ENCODE measurements around the gene SDK1. TPM values are rescaled to one million over a fixed set of nuclear protein-coding genes. Genes with fewer than 3 reads are reported as not detected.
"Not testable (repeated sequence)": the region's sequence is repeated elsewhere in the genome, so short reads cannot be mapped to it uniquely, and the experiment has no call there.

SDK1 gene
- total RNA-seq, 2 donors from 2014 or later = 19.8 to 32.4 TPM

DNA sequence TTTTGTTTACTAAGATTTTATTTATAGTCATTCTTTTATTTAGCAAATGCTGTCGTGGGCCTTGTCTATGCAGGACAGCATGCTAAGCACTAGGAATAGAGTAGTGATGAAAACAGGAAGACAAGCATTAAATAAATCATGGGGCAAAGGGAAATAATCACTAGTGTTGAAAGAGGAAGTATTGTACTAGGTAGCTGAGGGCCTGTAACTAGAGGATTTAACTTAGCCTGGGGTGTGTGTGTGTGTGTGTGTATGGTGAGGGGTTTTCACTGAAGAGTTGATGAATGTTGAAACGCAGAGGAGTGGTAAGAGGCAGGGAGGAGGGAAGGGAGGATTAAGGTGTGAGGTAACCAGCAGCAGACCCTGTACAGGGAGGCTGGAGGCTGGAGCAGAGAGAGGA lies 446.4 kb downstream of the SDK1 start:
- TF ChIP-seq POLR2A (IDR thresholded peaks at IDR 0.05) = no peak
- TF ChIP-seq, protein P1, sequence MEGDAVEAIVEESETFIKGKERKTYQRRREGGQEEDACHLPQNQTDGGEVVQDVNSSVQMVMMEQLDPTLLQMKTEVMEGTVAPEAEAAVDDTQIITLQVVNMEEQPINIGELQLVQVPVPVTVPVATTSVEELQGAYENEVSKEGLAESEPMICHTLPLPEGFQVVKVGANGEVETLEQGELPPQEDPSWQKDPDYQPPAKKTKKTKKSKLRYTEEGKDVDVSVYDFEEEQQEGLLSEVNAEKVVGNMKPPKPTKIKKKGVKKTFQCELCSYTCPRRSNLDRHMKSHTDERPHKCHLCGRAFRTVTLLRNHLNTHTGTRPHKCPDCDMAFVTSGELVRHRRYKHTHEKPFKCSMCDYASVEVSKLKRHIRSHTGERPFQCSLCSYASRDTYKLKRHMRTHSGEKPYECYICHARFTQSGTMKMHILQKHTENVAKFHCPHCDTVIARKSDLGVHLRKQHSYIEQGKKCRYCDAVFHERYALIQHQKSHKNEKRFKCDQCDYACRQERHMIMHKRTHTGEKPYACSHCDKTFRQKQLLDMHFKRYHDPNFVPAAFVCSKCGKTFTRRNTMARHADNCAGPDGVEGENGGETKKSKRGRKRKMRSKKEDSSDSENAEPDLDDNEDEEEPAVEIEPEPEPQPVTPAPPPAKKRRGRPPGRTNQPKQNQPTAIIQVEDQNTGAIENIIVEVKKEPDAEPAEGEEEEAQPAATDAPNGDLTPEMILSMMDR (IDR thresholded peaks at IDR 0.05) = no peak
- Histone ChIP-seq H3K4me3 (no peak overlapping the region), H3K36me3 (replicated peaks in 1 of 2; ENCODE audit: insufficient read depth in 1 of 2, low read depth in 2 of 2) (no peaks in the 10 kb centered on the region), H3K4me1 (peaks cover 2% of the 10 kb centered on the region), H3K9me3 (no peaks in the 10 kb centered on the region), H3K27ac (no peak overlapping the region), H3K27me3 (no peaks in the 10 kb centered on the region)
- no peak for DNase-seq
- ATAC-seq = no peak
- intact Hi-C loops (cut with DNase I) = no loop called here
- WGBS, 2 donors = 50 to 84% methylated on average over 2 of the region's 2 CpGs

DNA sequence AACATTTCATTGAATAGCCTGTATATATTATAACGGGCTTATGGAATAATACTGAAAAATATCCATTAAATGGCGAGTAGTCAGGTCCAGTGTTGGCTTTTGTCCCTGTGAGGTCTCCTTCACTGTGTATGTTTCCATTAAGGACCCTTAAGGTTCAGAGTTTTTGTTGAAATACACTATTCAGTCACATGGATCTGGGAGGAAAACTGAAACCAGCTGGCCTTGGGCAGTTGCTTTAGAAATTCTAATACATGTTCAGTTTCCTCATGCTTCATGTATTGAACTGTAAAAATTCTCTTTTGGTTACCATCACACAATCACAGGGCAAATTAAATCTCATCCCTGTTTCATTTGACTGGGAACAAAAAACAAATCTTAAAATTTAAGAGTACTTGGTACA lies 447.3 kb downstream of the SDK1 start:
- no peak overlapping the region for H3K4me3 ChIP-seq
- intact Hi-C loops (cut with DNase I) = no loop called here
- TF ChIP-seq, protein P1 (IDR thresholded peaks at IDR 0.05) = no peak
- no peak for TF ChIP-seq POLR2A (IDR thresholded peaks at IDR 0.05)
- no peaks in the 10 kb centered on the region for H3K36me3 ChIP-seq (replicated peaks in 1 of 2; ENCODE audit: insufficient read depth in 1 of 2, low read depth in 2 of 2)
- H3K27me3 ChIP-seq = no peaks in the 10 kb centered on the region
- WGBS, 2 donors = 87 to 89% methylated on average over 2 of the region's 2 CpGs
- H3K4me1 ChIP-seq = no peaks in the 10 kb centered on the region
- no peak overlapping the region for H3K27ac ChIP-seq
- ATAC-seq (no peak), DNase-seq (no peak)
- H3K9me3 ChIP-seq = no peaks in the 10 kb centered on the region

DNA sequence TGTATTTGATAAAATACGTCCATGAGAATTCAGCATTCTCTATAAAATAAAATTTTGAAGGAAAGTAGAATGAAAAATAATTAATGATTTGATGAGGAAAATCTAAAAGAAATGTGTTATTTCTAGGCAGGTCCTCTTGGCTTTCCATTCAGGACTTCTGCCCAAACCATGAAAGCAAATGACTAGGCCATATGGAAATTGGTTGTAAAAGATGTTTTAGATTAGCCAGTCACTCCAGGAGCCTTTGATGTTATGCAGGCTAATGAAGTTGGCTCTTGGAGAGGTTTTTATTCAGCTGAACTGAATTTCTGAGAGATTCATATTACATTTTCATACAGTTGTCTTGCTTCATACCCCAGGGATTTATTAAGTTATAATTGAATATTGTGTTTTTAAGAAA lies 452.8 kb downstream of the SDK1 start:
- Histone ChIP-seq H3K4me3 (no peak overlapping the region), H3K27me3 (no peaks in the 10 kb centered on the region), H3K9me3 (no peaks in the 10 kb centered on the region), H3K36me3 (replicated peaks in 1 of 2; ENCODE audit: insufficient read depth in 1 of 2, low read depth in 2 of 2) (no peaks in the 10 kb centered on the region), H3K4me1 (no peaks in the 10 kb centered on the region), H3K27ac (no peak overlapping the region)
- DNase-seq (no peak), ATAC-seq (no peak)
- intact Hi-C loops (cut with DNase I) = no loop called here
- TF ChIP-seq, protein P1 (IDR thresholded peaks at IDR 0.05) = no peak
- no peak for TF ChIP-seq POLR2A (IDR thresholded peaks at IDR 0.05)
- 97 to 98% methylated on average over 1 of the region's 1 CpG for WGBS, 2 donors

DNA sequence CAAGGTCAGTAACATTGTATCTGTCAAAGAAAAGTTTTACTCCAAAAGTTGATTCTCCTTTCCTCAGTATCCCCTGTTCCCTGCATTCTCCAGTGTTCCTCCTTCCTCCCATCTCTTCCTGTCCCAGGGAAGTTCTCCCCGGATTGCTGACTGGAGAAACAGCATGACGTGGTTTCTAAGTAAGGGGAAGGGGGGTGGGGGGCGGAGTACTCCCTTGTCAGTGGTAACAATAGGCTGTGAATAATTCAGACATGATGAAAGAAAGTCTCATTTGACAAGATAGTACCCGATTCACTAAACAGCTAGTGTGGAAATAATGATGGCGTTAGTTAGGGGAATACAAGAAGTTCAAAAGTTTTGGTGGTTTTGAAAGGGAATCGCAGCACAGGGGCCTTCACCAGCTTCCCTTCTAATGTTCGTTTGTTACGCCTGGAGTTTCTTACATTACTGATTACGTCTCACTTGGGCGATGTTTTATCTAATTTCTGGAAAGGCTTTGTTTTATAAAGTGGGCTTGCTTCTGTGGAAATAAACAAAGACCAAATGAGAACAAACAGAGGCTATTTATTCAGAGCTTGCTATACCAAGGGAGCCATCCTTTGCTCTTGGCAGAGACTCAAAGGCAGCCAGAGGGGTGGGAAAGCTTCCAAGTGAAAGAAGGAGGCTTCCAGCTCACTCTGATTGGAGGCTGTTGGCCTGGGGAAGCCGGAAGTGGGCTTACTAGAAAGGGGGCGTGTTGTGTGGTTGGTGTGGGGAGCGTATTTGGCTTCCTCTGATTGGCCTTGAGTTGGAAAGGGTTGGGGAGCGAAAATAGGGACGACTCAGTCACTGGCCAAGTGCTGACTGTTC lies 453.7 kb downstream of the SDK1 start:
- no peak overlapping the region for H3K27ac ChIP-seq
- no peaks in the 10 kb centered on the region for H3K27me3 ChIP-seq
- ATAC-seq (no peak), DNase-seq (peak in 3 of 4 donors; percentile 6 to 13 (median 10))
- no peaks in the 10 kb centered on the region for H3K36me3 ChIP-seq (replicated peaks in 1 of 2; ENCODE audit: insufficient read depth in 1 of 2, low read depth in 2 of 2)
- no peaks in the 10 kb centered on the region for H3K4me1 ChIP-seq
- intact Hi-C loops (cut with DNase I) = no loop called here
- no peak overlapping the region for H3K4me3 ChIP-seq
- no peaks in the 10 kb centered on the region for H3K9me3 ChIP-seq
- no peak for TF ChIP-seq POLR2A (IDR thresholded peaks at IDR 0.05)
- TF ChIP-seq, protein P1 (IDR thresholded peaks at IDR 0.05) = no peak
- WGBS, 2 donors = 68 to 69% methylated on average over 15 of the region's 15 CpGs

DNA sequence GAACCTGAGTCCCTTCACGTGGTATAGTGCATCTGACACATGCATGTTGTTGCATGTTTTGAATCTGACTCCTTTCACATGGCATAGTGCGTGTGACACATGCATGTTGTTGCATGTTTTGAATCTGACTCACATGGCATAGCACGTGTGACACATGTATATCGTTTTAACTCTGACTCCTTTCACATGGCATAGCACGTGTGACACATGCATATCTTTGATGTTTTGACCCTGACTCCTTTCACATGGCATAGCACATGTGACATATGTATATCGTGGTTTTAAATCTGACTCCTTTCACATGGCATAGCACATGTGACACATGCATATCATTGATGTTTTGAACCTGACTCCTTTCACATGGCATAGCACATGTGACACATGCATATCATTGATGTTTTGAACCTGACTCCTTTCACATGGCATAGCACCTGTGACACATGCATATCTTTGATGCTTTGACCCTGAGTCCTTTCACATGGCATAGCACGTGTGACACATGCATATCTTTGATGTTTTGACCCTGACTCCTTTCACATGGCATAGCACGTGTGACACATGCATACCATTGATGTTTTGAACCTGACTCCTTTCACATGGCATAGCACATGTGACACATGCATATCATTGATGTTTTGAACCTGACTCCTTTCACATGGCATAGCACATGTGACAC lies 454.9 kb downstream of the SDK1 start:
- H3K9me3 ChIP-seq; DNase-seq; H3K27ac ChIP-seq; ATAC-seq; H3K4me1 ChIP-seq; H3K27me3 ChIP-seq; H3K4me3 ChIP-seq; H3K36me3 ChIP-seq (replicated peaks in 1 of 2; ENCODE audit: insufficient read depth in 1 of 2, low read depth in 2 of 2); intact Hi-C loops (cut with DNase I): not testable (repeated sequence)
- 93 to 94% methylated on average over 8 of the region's 8 CpGs for WGBS, 2 donors

Measured in body of pancreas (tissue), 4 donors.